Neural cell (in vitro differentiated cells): Measurements from ENCODE around the gene ADAMTS15. TPM values are rescaled to one million over a fixed set of nuclear protein-coding genes. Genes with fewer than 3 reads are reported as not detected.

Experiments used
- H2AFZ ChIP-seq: fragments of 200-600, 300-800 bp; sonication (generic), shearing (Covaris generic); 2 replicates; pipeline ENCODE4 v1.6.0; 2014; ENCODE audit warnings: low read depth, mild to moderate bottlenecking, antibody characterized with exemption, low read length, moderate library complexity
- H3F3A ChIP-seq: fragments of 200-600 bp; shearing (Covaris generic); 2 replicates; pipeline ENCODE4 v1.6.1; 2016; ENCODE audit warnings: mild to moderate bottlenecking, moderate library complexity, mixed read lengths, antibody characterized with exemption, low read length; ENCODE audit not compliant: insufficient read depth, poor library complexity, severe bottlenecking
- H3K27ac ChIP-seq: fragments of 200-600, 300-800 bp; sonication (generic), shearing (Covaris generic); 2 replicates; pipeline ENCODE4 v1.5.1; 2014; ENCODE audit warnings: mild to moderate bottlenecking, low read length, moderate library complexity
- H3K27me3 ChIP-seq: fragments of 300-800, 200-600 bp; sonication (generic), shearing (Covaris generic); 2 replicates; pipeline ENCODE4 v1.6.0; 2014; ENCODE audit warnings: mild to moderate bottlenecking, low read depth, low read length, moderate library complexity; ENCODE audit not compliant: insufficient read depth
- H3K36me3 ChIP-seq: fragments of 300-800, 200-600 bp; sonication (generic), shearing (Covaris generic); 2 replicates; pipeline ENCODE4 v1.5.1; 2014; ENCODE audit warnings: mild to moderate bottlenecking, antibody characterized with exemption, low read length, moderate library complexity; ENCODE audit not compliant: insufficient read depth
- H3K4me2 ChIP-seq: fragments of 300-800, 200-600 bp; sonication (generic), shearing (Covaris generic); 2 replicates; pipeline ENCODE4 v1.6.0; 2014; ENCODE audit warnings: mild to moderate bottlenecking, low read length
- H3K4me3 ChIP-seq: fragments of 300-800, 200-600 bp; sonication (generic), shearing (Covaris generic); 2 replicates; pipeline ENCODE4 v1.5.1; 2014; ENCODE audit warnings: mild to moderate bottlenecking, low read length, moderate library complexity
- H3K79me2 ChIP-seq: fragments of 200-600 bp; shearing (Covaris generic); replicated peaks from 2 replicates; pipeline ENCODE4 v1.6.0; 2014; ENCODE audit warnings: mild to moderate bottlenecking, low read length, moderate library complexity; ENCODE audit not compliant: insufficient read depth
- H3K9ac ChIP-seq: fragments of 300-800, 200-600 bp; sonication (generic), shearing (Covaris generic); 2 replicates; pipeline ENCODE4 v1.6.1; 2016; ENCODE audit warnings: mild to moderate bottlenecking, low read length, mixed read lengths
- H3K9me2 ChIP-seq: fragments of 200-600 bp; shearing (Covaris generic); 2 replicates; pipeline ENCODE4 v1.6.1; 2016; ENCODE audit warnings: mild to moderate bottlenecking, low read length, mixed read lengths; ENCODE audit not compliant: insufficient read depth
- H3K9me3 ChIP-seq: fragments of 200-600, 300-800 bp; sonication (generic), shearing (Covaris generic); 2 replicates; pipeline ENCODE4 v1.6.1; 2016; ENCODE audit warnings: mild to moderate bottlenecking, mixed run types, low read length, moderate library complexity, mixed read lengths
- H4K20me1 ChIP-seq: fragments of 200-600 bp; shearing (Covaris generic); 2 replicates; pipeline ENCODE4 v1.6.1; 2016; ENCODE audit warnings: mild to moderate bottlenecking, mixed run types; ENCODE audit not compliant: insufficient read depth
- EP300 ChIP-seq: fragments of 450-650 bp; conservative IDR thresholded peaks from 2 replicates; pipeline ENCODE4 v1.6.1; 2014; ENCODE audit warnings: antibody characterized with exemption, mild to moderate bottlenecking, moderate library complexity; ENCODE audit not compliant: poor library complexity, severe bottlenecking
- EZH2 ChIP-seq: fragments of 200-600, 300-800 bp; shearing (Covaris generic), sonication (generic); IDR thresholded peaks from 2 replicates; pipeline ENCODE4 v1.6.1; 2014; ENCODE audit warnings: antibody characterized with exemption, low read length, borderline replicate concordance, mild to moderate bottlenecking; ENCODE audit not compliant: insufficient read depth, poor library complexity, severe bottlenecking
- MXI1 ChIP-seq: fragments of 450-650 bp; conservative IDR thresholded peaks from 2 replicates; pipeline ENCODE4 v1.6.1; 2014; ENCODE audit warnings: antibody characterized with exemption, mild to moderate bottlenecking; ENCODE audit not compliant: poor library complexity, severe bottlenecking
- POLR2AphosphoS5 ChIP-seq: IDR thresholded peaks from 2 replicates; pipeline ENCODE4 v1.6.1; 2012
- RAD21 ChIP-seq: fragments of 450-650 bp; conservative IDR thresholded peaks from 2 replicates; pipeline ENCODE4 v1.6.1; 2014; ENCODE audit warnings: antibody characterized with exemption, mild to moderate bottlenecking, moderate library complexity
- SMC3 ChIP-seq: fragments of 450-650 bp; conservative IDR thresholded peaks from 2 replicates; pipeline ENCODE4 v1.6.1; 2014; ENCODE audit warnings: antibody characterized with exemption, mild to moderate bottlenecking, moderate library complexity; ENCODE audit not compliant: poor library complexity
- TAF1 ChIP-seq: IDR thresholded peaks from 2 replicates; pipeline ENCODE4 v1.6.1; 2012; ENCODE audit warnings: low read depth
- polyA plus RNA-seq: library from polyadenylated mRNA; depleted of rRNA; stranded (reverse); fragments of >200 nt; gene quantifications from 2 replicates; pipeline ENCODE4 v1.2.3, GENCODE V29; 2014
- TF ChIP-seq, protein P1 (sequence below): IDR thresholded peaks from 2 replicates; pipeline ENCODE4 v1.6.1; 2012; ENCODE audit warnings: borderline replicate concordance
- TF ChIP-seq, protein P2 (sequence below): fragments of 450-650 bp; IDR thresholded peaks from 2 replicates; pipeline ENCODE4 v1.5.1; 2014; ENCODE audit warnings: antibody characterized with exemption, mild to moderate bottlenecking, moderate library complexity; ENCODE audit not compliant: poor library complexity, severe bottlenecking

Gene ADAMTS15
- polyA plus RNA-seq, 1 donor from 2014 or later = 1.1 TPM

DNA sequence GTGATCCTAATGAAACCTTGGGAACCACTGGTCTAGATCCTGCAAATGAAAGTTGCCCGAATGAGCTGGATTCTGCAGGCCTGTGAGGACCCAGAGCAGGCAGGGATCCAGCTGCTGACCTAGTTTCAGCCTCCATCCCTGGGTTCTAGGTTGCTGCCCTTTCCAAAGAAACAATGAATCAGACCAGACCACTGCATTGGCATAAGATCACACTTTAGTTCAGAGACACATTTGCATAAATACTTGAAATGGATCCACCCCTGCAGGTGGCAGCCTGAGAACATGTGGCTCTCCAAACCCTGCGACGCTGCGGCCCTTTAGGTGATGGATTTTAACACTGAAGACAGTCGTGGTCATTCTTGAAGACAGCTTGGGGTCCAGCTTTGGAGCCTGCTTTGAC is 43.7 kb upstream of the ADAMTS15 start:
- H3K9ac ChIP-seq = no peak overlapping the region
- no peak overlapping the region for H3K4me3 ChIP-seq
- no peaks in the 10 kb centered on the region for H4K20me1 ChIP-seq
- H3K9me3 ChIP-seq = no peaks in the 10 kb centered on the region
- no peak overlapping the region for H3K27ac ChIP-seq
- no peak for TF ChIP-seq RAD21
- no peak overlapping the region for H3K4me2 ChIP-seq
- H3K27me3 ChIP-seq = no peaks in the 10 kb centered on the region
- H3K36me3 ChIP-seq = no peaks in the 10 kb centered on the region
- no peaks in the 10 kb centered on the region for H3K79me2 ChIP-seq
- no peaks in the 10 kb centered on the region for H3F3A ChIP-seq
- no peak overlapping the region for H2AFZ ChIP-seq
- no peaks in the 10 kb centered on the region for H3K9me2 ChIP-seq

DNA sequence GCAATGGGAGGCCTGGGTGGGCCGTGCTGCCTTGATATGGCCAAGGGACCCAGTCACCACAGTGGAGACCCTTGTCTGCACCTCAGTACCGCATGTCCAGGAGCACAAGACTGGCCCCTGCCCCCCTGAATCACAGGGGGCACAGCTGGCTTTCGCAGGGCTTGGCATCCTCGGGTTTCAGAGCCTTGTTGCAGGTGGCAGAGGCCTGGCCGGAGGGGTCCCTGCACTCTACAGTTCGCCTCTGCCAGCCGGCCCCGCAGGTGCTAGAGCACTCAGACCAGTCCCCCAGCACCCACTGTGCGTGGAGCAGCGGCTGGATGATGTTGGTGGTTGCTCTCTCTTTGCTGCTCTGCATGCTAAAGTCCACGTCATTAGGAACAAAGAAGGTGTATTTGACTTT is 43.0 kb upstream of the ADAMTS15 start:
- Histone ChIP-seq H3K79me2 (no peaks in the 10 kb centered on the region), H3K9me3 (no peaks in the 10 kb centered on the region), H3K4me3 (no peak overlapping the region), H4K20me1 (no peaks in the 10 kb centered on the region), H2AFZ (no peak overlapping the region), H3K9ac (no peak overlapping the region), H3F3A (no peaks in the 10 kb centered on the region), H3K9me2 (no peaks in the 10 kb centered on the region), H3K4me2 (no peak overlapping the region), H3K36me3 (no peaks in the 10 kb centered on the region), H3K27me3 (no peaks in the 10 kb centered on the region), H3K27ac (no peak overlapping the region)
- TF ChIP-seq EZH2 = no peak
- TF ChIP-seq, protein P1, sequence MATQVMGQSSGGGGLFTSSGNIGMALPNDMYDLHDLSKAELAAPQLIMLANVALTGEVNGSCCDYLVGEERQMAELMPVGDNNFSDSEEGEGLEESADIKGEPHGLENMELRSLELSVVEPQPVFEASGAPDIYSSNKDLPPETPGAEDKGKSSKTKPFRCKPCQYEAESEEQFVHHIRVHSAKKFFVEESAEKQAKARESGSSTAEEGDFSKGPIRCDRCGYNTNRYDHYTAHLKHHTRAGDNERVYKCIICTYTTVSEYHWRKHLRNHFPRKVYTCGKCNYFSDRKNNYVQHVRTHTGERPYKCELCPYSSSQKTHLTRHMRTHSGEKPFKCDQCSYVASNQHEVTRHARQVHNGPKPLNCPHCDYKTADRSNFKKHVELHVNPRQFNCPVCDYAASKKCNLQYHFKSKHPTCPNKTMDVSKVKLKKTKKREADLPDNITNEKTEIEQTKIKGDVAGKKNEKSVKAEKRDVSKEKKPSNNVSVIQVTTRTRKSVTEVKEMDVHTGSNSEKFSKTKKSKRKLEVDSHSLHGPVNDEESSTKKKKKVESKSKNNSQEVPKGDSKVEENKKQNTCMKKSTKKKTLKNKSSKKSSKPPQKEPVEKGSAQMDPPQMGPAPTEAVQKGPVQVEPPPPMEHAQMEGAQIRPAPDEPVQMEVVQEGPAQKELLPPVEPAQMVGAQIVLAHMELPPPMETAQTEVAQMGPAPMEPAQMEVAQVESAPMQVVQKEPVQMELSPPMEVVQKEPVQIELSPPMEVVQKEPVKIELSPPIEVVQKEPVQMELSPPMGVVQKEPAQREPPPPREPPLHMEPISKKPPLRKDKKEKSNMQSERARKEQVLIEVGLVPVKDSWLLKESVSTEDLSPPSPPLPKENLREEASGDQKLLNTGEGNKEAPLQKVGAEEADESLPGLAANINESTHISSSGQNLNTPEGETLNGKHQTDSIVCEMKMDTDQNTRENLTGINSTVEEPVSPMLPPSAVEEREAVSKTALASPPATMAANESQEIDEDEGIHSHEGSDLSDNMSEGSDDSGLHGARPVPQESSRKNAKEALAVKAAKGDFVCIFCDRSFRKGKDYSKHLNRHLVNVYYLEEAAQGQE = no peak
- TF ChIP-seq POLR2AphosphoS5 = no peak
- TF ChIP-seq MXI1 = no peak
- no peak for TF ChIP-seq SMC3
- no peak for TF ChIP-seq TAF1
- TF ChIP-seq RAD21 = no peak
- no peak for TF ChIP-seq EP300
- TF ChIP-seq, protein P2, sequence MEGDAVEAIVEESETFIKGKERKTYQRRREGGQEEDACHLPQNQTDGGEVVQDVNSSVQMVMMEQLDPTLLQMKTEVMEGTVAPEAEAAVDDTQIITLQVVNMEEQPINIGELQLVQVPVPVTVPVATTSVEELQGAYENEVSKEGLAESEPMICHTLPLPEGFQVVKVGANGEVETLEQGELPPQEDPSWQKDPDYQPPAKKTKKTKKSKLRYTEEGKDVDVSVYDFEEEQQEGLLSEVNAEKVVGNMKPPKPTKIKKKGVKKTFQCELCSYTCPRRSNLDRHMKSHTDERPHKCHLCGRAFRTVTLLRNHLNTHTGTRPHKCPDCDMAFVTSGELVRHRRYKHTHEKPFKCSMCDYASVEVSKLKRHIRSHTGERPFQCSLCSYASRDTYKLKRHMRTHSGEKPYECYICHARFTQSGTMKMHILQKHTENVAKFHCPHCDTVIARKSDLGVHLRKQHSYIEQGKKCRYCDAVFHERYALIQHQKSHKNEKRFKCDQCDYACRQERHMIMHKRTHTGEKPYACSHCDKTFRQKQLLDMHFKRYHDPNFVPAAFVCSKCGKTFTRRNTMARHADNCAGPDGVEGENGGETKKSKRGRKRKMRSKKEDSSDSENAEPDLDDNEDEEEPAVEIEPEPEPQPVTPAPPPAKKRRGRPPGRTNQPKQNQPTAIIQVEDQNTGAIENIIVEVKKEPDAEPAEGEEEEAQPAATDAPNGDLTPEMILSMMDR = no peak

DNA sequence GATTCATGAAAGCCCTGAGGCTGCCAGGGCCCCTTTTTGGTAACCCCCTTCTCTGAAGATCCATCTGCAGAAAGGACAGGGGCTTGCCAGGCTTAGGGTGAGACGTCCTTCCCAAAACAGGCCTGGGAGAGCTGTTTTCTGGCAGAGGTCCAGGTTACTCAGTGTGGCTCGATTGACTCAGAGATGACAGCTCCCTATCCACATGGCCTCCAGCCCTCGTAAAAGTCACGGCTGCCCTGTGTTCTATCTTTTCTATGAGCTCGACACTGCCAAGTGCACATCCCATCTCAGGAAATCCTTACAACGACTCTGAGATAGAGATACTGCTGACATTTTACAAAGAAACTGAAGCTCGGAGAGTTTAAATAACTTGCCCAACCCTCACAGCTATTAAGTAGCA is 40.5 kb upstream of the ADAMTS15 start:
- no peaks in the 10 kb centered on the region for H3K27me3 ChIP-seq
- H3K4me2 ChIP-seq = no peak overlapping the region
- H2AFZ ChIP-seq = no peak overlapping the region
- H3K9me2 ChIP-seq = no peaks in the 10 kb centered on the region
- H3K9ac ChIP-seq = no peak overlapping the region
- no peak for TF ChIP-seq SMC3
- no peak for TF ChIP-seq POLR2AphosphoS5
- TF ChIP-seq RAD21 = no peak
- TF ChIP-seq EZH2 = no peak
- TF ChIP-seq, protein P1 = no peak
- TF ChIP-seq TAF1 = no peak
- TF ChIP-seq MXI1 = no peak
- TF ChIP-seq EP300 = no peak
- TF ChIP-seq, protein P2 = no peak
- H3K9me3 ChIP-seq = no peaks in the 10 kb centered on the region
- no peaks in the 10 kb centered on the region for H3K36me3 ChIP-seq
- no peak overlapping the region for H3K4me3 ChIP-seq
- H4K20me1 ChIP-seq = no peaks in the 10 kb centered on the region
- H3K79me2 ChIP-seq = no peaks in the 10 kb centered on the region
- no peak overlapping the region for H3K27ac ChIP-seq
- no peaks in the 10 kb centered on the region for H3F3A ChIP-seq
